GM21576 (cell line): ENCODE results near the gene GPLD1.
"Not testable (repeated sequence)": the region's sequence is repeated elsewhere in the genome, so short reads cannot be mapped to it uniquely, and the experiment has no call there.

Experiments used
- ATAC-seq: cut with Tn5 transposase; IDR thresholded peaks from one replicate; pipeline ENCODE4 v1.9.1; 2021; ENCODE audit warnings: mild to moderate bottlenecking, moderate library complexity; ENCODE audit not compliant: unreplicated experiment

Gene GPLD1

GRCh38 chr6:24425091-24425490 is 64.3 kb downstream of the GPLD1 start:
- no peak for ATAC-seq

GRCh38 chr6:24419526-24419925 is 69.9 kb downstream of the GPLD1 start:
- no peak for ATAC-seq

- peak; percentile 76 for ATAC-seq
Measured at GRCh38 chr6:24415753-24416152, 73.6 kb downstream of the GPLD1 start.

GRCh38 chr6:24414531-24414930 is 74.8 kb downstream of the GPLD1 start:
- not testable (repeated sequence) for ATAC-seq

GRCh38 chr6:24412294-24412693 is 77.1 kb downstream of the GPLD1 start:
- no peak for ATAC-seq

GRCh38 chr6:24410622-24411021 is 78.8 kb downstream of the GPLD1 start:
- ATAC-seq: no peak

GRCh38 chr6:24408719-24409410 is 80.5 kb downstream of the GPLD1 start:
- ATAC-seq: peak; percentile 95

GRCh38 chr6:24405262-24405661 is 84.1 kb downstream of the GPLD1 start:
- no peak for ATAC-seq

GRCh38 chr6:24403501-24403824 is 85.9 kb downstream of the GPLD1 start:
- ATAC-seq: no peak

GRCh38 chr6:24402697-24403500 is 86.5 kb downstream of the GPLD1 start, which contains the start of gene MRS2:
MRS2 (plus strand) TSS chr6:24402936; CDS start chr6:24403047, 111 bp downstream.
- peak; percentile 97 for ATAC-seq

- ATAC-seq: no peak
Measured at GRCh38 chr6:24401458-24401857, 87.9 kb downstream of the GPLD1 start.

GRCh38 chr6:24400045-24401039 is 89.0 kb downstream of the GPLD1 start:
- ATAC-seq: not testable (repeated sequence)

GRCh38 chr6:24397631-24398030 is 91.7 kb downstream of the GPLD1 start:
- ATAC-seq: no peak

GRCh38 chr6:24396824-24397223 is 92.6 kb downstream of the GPLD1 start:
- ATAC-seq: no peak

GRCh38 chr6:24394780-24395437 is 94.5 kb downstream of the GPLD1 start:
- no peak for ATAC-seq

- ATAC-seq: no peak
Measured at GRCh38 chr6:24394061-24394779, 95.2 kb downstream of the GPLD1 start.

GRCh38 chr6:24391756-24392405 is 97.5 kb downstream of the GPLD1 start:
- peak; percentile 85 for ATAC-seq

- no peak for ATAC-seq
Measured at GRCh38 chr6:24391208-24391607, 98.2 kb downstream of the GPLD1 start.

GRCh38 chr6:24387818-24388217 is 101.6 kb downstream of the GPLD1 start:
- ATAC-seq: no peak
